ENCODE results near the gene CLGN.

CLGN gene

DNA sequence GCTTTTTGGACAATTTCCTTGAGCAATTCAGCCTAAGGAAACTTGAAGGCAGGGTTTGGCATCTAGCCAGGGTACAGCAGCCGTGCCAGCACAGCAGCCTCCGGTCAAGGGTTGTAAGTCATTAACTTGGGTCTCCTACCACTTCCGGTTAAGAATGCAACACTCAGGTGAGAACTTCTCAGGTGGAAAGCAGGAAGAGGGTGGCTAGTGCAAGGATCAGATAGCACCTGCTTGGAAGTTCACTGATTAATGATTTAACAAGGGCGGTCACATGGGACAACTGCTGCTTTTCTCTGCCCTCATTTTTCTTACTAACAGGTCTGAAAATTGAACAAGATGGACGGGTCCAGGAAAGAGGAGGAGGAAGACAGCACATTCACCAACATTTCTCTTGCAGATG, 84.1 kb downstream of the CLGN start:
- H2AFZ ChIP-seq (ENCODE audit: low read length): no peak overlapping the region
- no peak for DNase-seq (ENCODE audit: low spot score)
- H3K4me2 ChIP-seq (ENCODE audit: insufficient read depth, low read length, poor library complexity, severe bottlenecking): no peak overlapping the region
- H3K4me1 ChIP-seq (ENCODE audit: control insufficient read depth in 2 of 2, insufficient read depth in 1 of 2, low read depth in 1 of 2, low read length in 2 of 2): peaks cover 0 to 6% of the 10 kb centered on the region in 2 donors
- no peak overlapping the region for H3K27ac ChIP-seq (replicated peaks; ENCODE audit: low read length)
- no peak overlapping the region for H3K23ac ChIP-seq (ENCODE audit: low read depth, low read length, poor library complexity)
- no peak overlapping the region for H4K91ac ChIP-seq (ENCODE audit: low read depth, low read length, poor library complexity)
- no peak overlapping the region for H2BK120ac ChIP-seq (ENCODE audit: low read depth, low read length)
- no peak overlapping the region for H3K14ac ChIP-seq (ENCODE audit: low read length)
- no peak overlapping the region for H2AK5ac ChIP-seq (ENCODE audit: low read depth, low read length)
- no peak overlapping the region for H4K8ac ChIP-seq (ENCODE audit: low read depth, low read length)
- no peaks in the 10 kb centered on the region for H3K36me3 ChIP-seq (replicated peaks in 1 of 2; ENCODE audit: control insufficient read depth in 2 of 2, insufficient read depth in 2 of 2, low read length in 2 of 2)
- no CpG with 5 or more reads among the region's 5 CpGs for WGBS, 2 donors (ENCODE audit: extremely low coverage in 2 of 2, insufficient read length in 2 of 2, insufficient replicate concordance in 1 of 2)
- H3K4me3 ChIP-seq (ENCODE audit: low read length in 2 of 2): no peak overlapping the region
- no peak overlapping the region for H2BK12ac ChIP-seq (ENCODE audit: low read length)
- no peaks in the 10 kb centered on the region for H3K79me1 ChIP-seq (ENCODE audit: low read depth, low read length)
- H3K18ac ChIP-seq (ENCODE audit: low read length): no peak overlapping the region
- H3K9ac ChIP-seq (ENCODE audit: low read depth, low read length, poor library complexity): no peak overlapping the region
- H3K27me3 ChIP-seq (ENCODE audit: control insufficient read depth in 3 of 3, insufficient read depth in 3 of 3, low read depth in 1 of 3, low read length in 3 of 3): no peaks in the 10 kb centered on the region
- no peak overlapping the region for H2BK5ac ChIP-seq (ENCODE audit: low read length)
- H2BK15ac ChIP-seq (ENCODE audit: low read length): no peak overlapping the region
- no peaks in the 10 kb centered on the region for H3K9me3 ChIP-seq (replicated peaks in 1 of 2; ENCODE audit: control insufficient read depth in 2 of 2, insufficient read depth in 1 of 2, low read depth in 1 of 2, low read length in 2 of 2)
- no peak overlapping the region for H3K4ac ChIP-seq (ENCODE audit: low read length)

GRCh38 chr4:140342620-140343019, 84.8 kb downstream of the CLGN start:
- Histone ChIP-seq H4K91ac (ENCODE audit: low read depth, low read length, poor library complexity) (no peak overlapping the region), H2AK5ac (ENCODE audit: low read depth, low read length) (no peak overlapping the region), H3K27ac (replicated peaks; ENCODE audit: low read length) (no peak overlapping the region), H3K14ac (ENCODE audit: low read length) (no peak overlapping the region), H3K4me1 (ENCODE audit: control insufficient read depth in 2 of 2, insufficient read depth in 1 of 2, low read depth in 1 of 2, low read length in 2 of 2) (peaks cover 0 to 6% of the 10 kb centered on the region in 2 donors), H3K27me3 (ENCODE audit: control insufficient read depth in 3 of 3, insufficient read depth in 3 of 3, low read depth in 1 of 3, low read length in 3 of 3) (no peaks in the 10 kb centered on the region), H2BK12ac (ENCODE audit: low read length) (no peak overlapping the region), H2BK120ac (ENCODE audit: low read depth, low read length) (no peak overlapping the region), H3K18ac (ENCODE audit: low read length) (no peak overlapping the region), H3K79me1 (ENCODE audit: low read depth, low read length) (no peaks in the 10 kb centered on the region), H2BK5ac (ENCODE audit: low read length) (no peak overlapping the region), H2BK15ac (ENCODE audit: low read length) (no peak overlapping the region), H3K9me3 (replicated peaks in 1 of 2; ENCODE audit: control insufficient read depth in 2 of 2, insufficient read depth in 1 of 2, low read depth in 1 of 2, low read length in 2 of 2) (no peaks in the 10 kb centered on the region), H3K23ac (ENCODE audit: low read depth, low read length, poor library complexity) (no peak overlapping the region), H3K4me3 (ENCODE audit: low read length in 2 of 2) (no peak overlapping the region), H2AFZ (ENCODE audit: low read length) (no peak overlapping the region), H3K36me3 (replicated peaks in 1 of 2; ENCODE audit: control insufficient read depth in 2 of 2, insufficient read depth in 2 of 2, low read length in 2 of 2) (no peaks in the 10 kb centered on the region), H3K9ac (ENCODE audit: low read depth, low read length, poor library complexity) (no peak overlapping the region), H3K4ac (ENCODE audit: low read length) (no peak overlapping the region), H4K8ac (ENCODE audit: low read depth, low read length) (no peak overlapping the region), H3K4me2 (ENCODE audit: insufficient read depth, low read length, poor library complexity, severe bottlenecking) (no peak overlapping the region)
- WGBS, 2 donors (ENCODE audit: extremely low coverage in 2 of 2, insufficient read length in 2 of 2, insufficient replicate concordance in 1 of 2): no CpG with 5 or more reads among the region's 1 CpG
- DNase-seq (ENCODE audit: low spot score): no peak
